ENCODE measurements around the gene ARHGEF4.

ARHGEF4 gene, protein sequence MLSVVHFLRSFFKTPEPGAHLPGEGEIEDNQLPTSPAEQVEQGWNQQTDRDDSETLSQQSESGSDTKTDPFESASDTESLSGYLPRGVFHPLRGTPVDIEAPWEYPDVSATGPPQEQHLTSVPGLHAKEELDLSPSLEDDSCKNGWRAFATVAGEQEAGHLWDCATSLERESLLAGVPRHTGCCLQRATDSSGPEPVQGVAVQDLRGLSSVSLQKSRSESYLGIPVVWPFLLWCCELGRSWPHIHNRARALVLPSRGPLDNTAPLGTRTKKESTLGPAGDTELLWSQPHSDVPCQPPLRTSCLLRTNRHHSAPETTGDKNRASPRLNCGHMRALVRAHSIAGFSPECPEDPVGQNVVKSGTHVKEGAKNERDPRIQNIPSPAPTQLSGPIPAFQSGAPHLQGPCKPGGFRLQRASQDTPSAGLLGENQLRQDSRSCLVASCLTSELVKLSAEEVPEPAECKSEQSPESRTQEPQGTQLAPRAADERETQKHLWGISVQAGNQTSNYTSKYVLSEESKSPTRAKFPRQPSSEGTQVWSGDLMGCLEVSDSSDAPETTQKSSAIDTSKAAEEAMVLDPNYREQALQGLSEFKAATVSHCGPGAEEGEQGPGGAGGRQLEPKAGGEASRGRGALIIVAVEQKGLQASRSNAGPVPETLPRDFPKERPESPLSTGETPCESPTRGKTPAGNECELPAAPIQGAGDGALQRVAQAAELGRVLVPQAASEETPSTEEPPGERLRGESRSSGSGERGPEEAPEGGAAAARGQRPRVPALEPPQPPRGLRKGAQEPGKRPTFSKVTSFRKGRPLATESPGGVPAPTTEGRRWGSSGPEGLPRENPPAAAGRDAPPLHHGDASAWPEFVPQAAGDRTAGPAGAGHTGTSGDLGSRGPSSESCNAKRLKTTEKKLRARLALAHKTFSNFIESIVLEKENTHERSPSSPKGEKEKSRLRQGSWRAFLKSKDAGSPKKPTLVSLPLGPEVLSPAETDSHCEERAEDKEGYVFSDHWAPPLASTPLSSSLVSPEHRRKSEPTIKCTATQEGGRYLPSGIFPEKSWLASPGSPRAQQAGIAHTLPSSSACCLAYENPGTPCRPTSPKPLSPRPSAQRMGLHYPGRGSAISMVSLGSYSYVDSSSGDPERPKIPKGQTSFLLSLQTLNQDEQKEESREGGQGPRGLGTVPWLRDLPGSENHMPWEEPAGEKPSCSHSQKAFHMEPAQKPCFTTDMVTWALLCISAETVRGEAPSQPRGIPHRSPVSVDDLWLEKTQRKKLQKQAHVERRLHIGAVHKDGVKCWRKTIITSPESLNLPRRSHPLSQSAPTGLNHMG (N-terminal part only)

DNA sequence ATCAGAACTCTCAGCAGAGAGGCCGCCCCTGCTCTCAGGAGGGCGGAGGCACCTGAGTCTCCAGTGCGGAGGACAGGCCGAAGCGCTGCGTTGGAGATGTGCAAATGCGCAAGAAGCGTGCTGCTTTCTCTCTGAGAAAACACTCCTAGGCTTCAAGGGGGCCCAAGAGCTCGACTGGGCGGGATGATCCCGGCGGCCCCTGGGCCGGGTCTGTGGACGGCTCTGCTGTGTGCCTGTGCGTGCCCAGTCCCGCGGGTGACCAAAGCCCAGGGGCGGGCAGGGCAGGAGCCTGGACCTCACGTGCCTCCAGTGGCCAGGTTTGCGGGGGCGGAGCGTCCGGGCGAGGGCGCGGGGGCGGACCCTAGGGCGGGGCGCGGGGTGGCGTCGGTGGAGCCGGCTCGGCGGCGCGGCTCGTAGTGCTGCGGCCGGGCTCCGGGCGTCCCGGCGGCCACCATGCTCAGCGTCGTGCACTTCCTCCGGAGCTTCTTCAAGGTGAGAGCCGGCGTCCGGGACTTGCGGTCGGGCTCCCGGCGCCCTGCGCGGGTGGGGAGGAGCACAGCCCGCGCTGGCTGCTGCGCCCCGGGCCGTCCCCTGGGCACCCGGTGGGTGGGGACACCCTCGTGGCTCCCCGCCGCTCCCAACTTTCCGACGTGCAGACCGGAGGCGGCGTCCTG lies at the start of gene ARHGEF4:
Gene ARHGEF4 (plus strand): TSS at position 414 of the 674 bp plus-strand sequence. CDS start 40 bp downstream, at position 454.
- no peak for DNase-seq (ENCODE audit: low read depth)

DNA sequence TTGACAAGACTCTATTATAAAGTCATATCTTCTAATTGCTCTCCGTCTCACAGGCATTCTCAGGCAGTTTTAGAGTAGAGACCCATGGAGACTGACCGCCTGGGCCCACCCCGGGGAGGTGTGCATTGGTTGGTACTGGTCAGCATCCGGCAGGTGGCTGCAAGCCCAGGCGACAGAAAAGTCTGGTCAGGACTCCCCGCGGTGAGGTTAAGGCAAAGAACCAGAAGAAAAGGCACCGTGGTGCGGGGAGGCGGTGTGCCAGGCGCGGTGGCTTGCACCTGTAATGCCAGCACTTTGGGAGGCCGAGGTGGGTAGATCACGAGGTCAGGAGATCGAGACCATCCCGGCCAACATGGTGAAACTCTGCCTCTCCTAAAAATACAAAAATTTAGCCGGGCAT lies 48.9 kb upstream of the ARHGEF4 start:
- no peak for DNase-seq (ENCODE audit: low read depth)

DNA sequence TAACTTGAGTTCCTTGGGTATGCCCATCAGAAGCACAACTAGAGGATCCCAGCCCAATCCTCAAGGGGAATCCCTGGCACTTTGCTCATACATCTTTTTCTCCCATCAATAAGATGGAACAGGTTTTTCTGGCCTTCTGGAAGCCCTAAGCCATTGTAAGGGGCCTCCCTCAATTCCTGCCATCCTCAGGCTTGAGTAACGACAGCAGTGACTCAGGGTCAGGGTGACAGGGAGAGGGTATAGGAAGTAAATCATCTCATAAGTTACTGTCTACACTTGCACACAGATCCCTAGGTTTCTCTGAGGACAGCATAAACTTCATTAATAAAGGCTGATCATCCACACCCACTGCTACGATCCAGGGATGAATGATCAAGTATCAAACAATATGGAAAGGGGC lies 46.4 kb upstream of the ARHGEF4 start:
- DNase-seq (ENCODE audit: low read depth), result no peak

DNA sequence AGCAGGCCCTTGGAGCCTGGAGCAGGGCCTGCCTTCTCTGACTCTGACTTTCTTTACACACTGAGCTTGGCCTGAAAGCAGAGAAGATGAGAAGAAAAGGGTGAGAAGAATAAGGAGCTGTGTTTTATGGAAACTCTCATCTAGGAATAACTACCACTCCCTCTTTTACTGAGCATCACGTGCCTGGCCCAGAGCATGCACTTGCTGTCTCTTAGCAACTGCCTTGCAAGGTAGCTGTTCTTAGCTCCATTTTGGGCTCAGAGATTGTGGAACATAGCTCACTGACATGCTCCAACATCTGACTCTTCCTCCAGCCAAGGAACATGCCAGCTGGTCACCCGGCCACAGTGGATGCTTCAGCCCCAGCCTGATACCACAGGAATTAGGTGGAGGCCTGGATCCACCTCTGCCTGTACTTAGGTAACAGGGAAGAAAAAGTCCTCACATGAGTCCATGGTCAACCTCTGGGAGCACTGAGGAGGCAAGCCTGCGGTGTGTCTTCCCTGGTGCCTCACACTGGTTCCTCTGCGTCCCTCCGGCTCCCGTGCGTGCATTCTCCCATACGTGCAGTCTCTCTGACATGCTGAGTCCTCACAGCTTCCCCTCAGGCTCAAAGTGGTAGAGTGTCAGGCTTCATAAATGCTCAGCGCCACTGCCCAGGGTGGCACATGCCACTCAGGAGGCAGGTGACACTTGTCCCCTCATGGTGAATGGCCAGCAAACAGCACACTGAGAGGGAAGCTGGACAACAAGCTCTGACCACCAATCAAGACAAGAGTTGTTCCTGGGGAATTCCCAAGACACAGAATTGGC lies 45.7 kb upstream of the ARHGEF4 start:
- no peak for DNase-seq (ENCODE audit: low read depth)

DNA sequence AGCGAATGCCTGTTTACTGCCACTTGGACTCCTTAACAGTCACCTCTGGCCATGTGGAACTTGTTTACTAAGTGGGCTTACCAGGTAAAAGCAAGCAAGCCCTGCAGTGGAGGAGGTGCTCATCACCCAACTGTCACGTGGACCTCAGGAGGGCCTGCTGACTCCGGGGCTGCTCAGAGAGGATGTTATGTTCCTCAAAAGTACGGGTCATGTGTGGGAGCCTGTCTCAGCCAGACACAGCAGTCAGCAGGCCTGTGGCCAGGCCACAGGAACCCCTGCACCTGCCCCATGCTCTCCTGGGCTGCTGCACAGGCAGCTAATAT lies 45.1 kb upstream of the ARHGEF4 start:
- DNase-seq (ENCODE audit: low read depth), result no peak

DNA sequence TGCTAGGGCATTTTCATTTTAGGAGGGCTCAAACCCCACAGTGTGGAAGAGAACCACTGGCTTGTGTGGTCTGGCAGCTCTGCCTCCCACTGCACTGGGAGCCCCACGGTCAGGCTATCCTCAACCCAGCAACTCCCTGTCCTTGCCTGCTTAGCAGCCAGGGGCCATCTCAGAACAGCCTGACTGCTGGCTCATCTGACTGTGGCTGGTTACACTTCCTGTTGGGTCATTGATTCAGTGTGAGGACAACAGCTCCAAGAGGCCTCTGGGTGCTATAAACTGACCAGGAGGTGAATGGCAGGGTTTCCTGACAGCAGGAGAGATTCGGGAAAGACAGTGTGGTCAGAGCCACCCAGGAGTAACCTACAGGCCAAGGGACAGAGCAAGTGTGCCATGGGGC lies 41.3 kb upstream of the ARHGEF4 start:
- DNase-seq (ENCODE audit: low read depth), result no peak

DNA sequence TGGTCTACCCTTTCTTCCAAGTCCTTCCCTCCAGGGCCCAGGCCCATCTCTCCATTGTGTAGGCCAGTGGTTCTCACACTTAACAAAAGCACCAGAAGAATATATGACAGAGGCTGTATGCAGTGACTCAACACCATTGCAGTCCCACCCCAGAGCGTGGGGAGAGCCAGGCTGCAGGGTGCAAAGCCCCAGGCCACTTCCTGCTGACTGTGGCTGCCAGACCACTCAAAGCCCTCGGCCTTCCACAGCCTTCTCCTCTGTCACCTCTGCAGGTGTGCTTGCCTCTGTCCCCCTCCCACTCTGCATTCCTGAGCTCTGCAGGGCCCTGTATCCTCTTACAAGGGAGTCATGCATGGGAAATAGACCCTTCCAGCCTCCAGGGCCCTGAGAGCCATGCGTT lies 40.4 kb upstream of the ARHGEF4 start:
- no peak for DNase-seq (ENCODE audit: low read depth)

DNA sequence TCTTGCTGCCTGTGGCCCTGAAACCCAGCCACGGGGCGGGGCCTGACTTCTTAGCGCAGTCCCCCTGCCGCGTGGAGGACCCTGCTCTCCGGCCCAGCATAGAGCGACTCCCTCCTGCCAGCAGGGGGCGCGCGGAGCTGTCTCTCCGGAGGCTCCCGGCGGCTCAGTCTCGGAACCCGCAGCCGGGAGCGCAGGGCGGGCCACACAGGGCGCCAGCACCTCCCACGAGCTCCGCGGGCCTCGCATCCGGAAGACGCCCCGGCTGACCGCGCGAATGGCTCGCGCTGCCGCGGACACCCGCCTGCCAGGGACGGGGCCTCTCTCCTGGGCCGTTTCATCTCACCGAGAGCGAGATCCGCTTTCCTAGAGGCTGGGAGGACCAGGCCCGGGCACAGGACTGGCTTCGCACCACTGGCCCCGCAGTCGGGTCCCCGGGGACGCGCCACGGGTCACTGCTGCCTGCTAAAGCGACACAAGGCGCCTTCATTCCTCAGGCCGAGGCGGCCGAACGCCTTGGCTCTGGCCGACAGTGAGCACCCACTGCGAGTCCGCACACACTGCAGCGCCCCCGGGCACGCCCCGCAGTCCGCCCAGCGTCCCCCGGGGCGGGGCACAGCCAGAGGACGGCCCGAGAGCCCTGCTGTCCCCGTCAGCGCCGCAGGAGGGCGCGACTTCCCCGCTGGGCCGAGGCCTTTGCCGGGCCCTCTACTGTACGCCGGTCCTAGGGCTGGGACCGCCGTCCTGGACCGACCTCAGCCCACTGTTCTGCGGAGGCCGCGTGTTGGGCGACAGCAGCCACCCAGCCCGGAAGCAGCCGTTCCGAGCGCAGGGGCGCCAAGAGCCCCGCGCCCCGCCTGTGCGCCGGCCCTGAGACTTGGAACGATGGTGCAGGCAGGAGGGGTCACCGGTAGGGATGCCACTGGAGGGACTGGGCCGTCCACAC lies 39.0 kb upstream of the ARHGEF4 start:
- DNase-seq (ENCODE audit: low read depth), result peak; percentile 76

DNA sequence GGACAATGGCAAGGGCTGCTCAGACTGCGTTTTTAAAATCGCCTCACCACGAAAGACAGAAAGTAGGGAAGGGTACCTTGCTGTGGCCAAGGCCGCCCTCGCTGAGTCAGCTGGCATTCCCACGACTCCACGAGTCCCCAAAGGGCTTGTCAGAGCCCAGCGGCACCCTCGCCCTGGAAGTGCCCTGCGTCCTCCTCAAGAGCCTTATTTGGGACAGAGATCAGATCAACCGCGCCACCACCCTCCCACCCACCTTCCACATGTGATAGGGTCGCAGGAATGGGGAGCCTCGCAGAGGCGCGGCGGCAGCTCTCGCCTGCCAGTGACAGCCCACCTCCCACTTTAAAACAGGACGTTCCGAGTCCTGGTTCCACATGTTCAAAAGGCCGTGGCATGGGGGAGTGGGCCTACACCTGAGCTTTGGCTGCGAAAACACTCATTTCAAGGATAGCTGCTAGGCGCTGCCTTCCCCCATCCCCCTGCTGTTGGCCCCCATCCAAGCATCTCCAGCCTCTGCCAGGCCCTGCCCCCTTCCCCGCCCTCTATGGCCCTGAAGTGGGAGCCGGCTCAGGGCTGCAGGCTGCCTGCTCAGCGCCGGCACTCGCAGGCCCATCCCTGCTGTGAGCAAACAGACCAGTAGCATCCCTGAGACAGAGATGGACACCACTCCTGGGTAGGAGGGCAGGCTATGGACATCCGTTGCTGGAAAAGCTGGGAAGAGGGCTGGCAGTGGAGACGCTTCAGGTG lies 38.1 kb upstream of the ARHGEF4 start:
- DNase-seq (ENCODE audit: low read depth), result no peak

DNA sequence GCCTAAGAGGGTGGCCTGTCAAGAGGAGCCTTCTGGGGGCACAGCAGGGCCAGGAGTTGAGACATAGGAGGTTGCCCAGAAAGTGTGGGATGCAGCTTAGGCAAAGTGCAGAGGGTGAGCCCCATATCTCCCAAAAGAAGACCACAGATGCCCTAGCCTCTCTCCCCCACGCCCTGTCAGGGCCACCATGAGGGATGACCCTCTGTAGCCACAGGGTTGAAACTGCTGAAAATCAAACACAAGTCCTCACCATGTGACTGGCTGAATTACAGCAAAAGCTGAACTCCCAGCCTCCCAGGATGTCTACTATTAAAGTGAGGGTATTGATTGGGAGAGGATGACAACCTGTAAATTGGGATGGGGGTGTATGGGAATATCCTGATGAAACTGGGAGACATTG lies 37.4 kb upstream of the ARHGEF4 start:
- no peak for DNase-seq (ENCODE audit: low read depth)

DNA sequence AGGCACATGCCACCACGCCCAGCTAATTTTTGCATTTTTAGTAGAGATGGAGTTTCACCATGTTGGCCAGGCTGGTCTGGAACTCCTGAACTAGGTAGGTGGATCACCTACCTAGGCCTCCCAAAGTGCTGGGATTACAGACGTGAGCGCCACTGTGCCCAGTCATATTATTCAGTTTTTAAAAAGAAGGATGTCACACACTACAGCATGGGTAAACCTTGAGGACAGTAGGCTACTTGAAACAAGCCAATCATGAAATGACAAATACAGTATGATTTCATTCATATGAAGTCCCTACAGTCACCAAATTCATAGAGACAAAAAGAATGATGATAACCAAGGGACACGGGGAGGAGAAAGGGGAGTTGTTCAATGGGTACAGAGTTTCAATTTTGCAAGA lies 31.1 kb upstream of the ARHGEF4 start:
- no peak for DNase-seq (ENCODE audit: low read depth)

DNA sequence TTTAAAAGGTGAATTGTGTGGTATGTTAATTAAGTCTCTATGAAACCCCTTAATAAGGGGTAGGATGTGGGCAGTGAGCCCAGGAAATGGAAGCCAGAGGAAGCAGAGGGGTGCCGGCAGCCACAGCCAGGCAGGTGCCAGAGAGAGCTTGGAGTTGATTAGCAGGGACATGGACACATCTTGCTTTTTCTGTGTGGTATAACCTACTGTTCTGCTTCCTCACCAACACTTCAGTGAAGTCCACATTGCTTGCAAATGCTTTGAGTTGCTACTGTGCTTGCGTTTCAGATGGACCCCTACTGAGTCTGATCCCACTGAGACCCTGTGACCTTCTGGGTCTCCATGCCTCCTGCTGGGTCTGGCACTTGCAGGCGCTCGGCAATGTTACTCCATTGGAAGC lies 30.3 kb upstream of the ARHGEF4 start:
- no peak for DNase-seq (ENCODE audit: low read depth)

DNA sequence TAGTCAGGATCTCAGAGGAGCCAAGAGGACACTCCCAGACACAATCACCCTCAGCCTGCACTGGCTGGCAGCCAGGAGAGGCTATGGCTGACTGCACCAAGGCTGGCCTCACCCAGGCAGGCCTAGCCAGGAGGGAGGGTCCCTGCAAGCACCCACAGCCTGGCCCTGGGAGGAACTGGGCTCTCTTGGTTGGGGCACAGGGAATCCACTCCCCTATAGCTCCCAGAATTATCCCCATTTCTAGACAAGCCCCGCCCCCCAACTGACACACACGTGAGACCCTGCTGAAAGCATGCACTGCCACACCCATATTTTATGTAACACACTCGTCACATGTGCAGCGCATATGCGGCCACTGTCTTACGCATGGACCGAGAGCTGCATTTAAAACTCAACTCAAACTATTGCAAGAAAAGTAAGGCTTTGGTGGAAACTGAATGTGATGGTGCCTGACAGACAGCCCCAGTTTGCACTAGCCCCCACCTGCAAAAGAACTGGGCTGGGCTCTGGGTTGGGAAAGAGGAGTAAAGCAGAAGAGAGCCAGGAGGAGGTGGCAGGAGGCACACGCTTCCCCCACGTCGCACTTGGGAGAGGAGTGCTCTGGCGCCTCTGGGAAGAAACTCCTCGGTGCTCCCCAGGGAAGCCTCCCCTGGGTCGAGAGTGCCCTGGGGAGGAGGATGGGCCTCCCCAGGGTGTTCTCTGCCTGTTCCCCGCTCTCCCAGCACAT lies 28.9 kb upstream of the ARHGEF4 start:
- DNase-seq (ENCODE audit: low read depth), result no peak

DNA sequence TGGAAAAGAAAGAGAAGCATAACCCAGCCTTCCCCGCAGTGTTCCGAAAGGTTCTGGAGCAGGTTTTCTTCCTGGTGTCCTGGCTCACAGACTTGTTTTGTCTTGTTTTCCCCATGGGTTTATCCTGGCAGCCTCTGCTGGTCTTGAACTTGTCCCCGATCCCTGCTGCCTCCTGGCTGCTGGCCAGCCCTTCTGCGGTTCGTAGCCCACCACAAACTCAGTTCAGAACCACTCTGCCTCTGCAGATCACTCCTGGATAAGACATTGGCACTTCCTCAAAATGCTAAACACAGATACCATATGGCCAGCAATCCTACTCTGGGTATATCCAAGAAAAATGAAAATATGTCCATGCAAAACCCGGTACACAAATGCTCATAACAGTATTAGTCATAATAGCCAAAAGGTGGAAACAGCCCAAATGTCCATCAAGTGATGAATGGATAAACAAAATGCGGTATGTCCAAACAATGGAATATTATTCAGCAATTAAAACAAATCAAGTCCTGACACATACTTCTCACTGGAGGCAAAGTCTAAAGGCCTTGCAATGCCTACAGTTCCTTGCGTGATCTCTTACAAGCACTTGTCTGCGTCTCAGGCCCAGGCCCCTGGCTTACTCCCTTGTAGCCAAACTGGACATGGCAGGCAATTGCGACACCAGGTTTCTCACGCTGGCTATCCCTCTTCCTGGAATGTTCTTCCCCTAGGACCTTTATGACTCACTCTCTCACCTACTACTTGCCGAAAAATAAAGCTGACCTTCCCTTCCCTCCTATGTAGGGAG lies 28.0 kb upstream of the ARHGEF4 start:
- DNase-seq (ENCODE audit: low read depth), result no peak

DNA sequence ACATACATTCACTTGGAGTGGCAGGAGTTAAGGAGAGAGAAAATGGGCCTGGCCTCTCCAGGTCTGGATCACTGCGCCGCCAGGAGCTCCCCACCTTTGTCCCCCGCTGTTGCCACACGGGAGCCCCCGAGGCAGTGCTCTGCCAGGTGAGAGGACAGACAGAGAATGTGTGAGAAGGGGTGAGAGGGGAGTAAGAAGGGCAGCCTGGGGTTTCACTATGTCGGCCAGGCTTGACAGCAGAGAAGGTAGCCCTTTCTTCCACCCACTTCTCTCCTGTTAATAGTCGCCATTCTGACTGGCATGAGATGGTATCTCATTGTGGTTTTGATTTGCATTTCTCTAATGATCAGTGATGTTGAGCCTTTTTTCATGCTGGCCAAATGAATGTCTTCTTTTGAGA lies 26.2 kb upstream of the ARHGEF4 start:
- DNase-seq (ENCODE audit: low read depth), result no peak

DNA sequence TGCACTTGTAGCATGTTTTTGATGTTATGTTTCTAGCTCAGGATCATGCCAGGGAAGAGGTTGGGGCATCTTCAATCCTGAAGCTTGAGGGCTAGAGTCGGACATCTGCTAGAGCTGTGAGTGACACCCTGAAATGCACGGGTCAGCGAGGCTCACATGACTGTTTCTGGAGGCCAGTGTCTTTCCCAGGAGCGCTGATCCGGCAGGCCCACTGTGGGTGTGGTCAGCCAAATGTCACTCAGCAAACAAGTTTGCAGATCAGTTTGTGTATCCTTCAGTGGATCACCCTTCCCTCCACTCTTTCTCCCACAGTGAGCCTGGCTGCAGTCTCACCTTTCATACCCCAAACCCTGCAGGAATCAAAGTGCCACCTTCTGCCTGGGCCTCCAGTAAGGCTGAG lies 23.0 kb upstream of the ARHGEF4 start:
- DNase-seq (ENCODE audit: low read depth), result no peak

DNA sequence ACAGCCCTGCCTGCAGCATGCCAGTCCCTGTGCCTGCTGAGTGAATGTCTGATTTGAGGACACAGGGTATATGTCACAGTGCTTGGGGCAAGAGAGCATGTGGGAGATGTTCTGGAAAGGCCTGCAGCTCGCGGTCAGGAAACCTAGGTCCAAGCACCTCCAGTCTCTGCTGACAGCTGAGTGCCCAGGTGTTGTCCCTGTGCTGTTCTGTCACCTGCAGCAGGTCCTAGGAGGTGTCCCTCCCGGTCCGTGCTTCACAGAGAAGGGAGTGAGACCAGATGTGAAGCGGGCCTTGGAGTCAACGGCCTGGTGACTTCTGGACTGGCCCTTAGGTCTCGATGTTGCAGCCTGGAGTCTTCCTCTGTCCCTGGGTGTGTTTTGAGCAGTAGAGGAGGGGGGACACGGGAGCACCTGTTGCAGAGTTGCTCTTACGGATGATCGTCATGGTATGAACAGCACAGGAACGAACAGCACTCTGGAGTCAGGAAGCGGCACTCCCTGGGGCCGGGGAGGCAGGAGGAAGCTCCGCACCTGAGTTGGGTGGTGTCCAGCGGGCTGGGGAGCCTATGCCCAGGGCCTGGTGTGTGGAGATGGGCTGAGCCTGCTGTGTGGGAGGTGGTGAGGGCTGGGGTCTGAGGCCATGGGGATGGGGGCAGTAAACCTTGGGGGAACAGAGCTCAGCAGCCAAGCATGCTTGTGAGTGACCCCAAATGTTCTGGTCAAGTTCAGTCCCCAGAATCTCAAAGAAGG lies 21.6 kb upstream of the ARHGEF4 start:
- DNase-seq (ENCODE audit: low read depth), result no peak
